ENCODE results near the gene GRM3.

GRM3 gene

DNA sequence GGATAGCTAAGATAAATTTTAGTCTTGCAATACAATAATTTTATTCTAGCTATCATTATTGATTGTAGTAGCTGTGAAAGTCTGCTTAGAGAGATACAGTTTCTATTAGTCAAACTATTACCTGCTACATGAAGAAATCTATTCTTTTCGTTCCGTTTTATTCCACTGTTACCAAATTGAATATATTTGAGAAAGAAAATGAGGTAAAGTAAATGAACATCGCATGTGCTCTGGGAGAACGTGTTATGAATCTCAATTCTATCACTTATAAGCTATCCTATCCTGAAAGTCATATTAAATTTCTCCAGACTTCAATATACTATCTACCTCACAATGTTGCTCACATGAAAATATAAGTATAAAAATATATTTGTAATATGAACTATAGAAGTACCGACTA, 21.3 kb downstream of the GRM3 start:
- H3K27me3 Mint-ChIP-seq: no peaks in the 10 kb centered on the region
- no peak overlapping the region for H3K27ac Mint-ChIP-seq
- no peaks in the 10 kb centered on the region for H3K9me3 Mint-ChIP-seq

DNA sequence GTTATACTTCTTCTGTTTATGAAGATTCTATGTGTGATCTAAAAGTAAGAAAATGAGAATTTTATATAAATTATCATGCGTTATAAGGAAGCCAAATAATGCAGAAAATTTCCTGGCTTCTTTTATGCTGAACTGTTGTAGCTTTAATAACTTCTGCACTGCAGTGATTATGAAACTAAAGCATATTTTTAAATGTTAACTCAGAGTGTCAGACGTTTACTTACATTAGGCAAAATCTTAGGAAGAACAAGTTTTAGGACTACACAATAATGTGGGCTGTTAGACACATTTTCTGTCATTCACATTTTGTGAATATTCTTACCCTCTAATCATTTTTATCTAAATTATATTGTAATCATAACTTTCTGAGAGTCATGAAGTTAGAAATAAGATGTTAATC, 22.0 kb downstream of the GRM3 start:
- H3K27ac Mint-ChIP-seq: no peak overlapping the region
- H3K36me3 Mint-ChIP-seq: no peaks in the 10 kb centered on the region
- no peaks in the 10 kb centered on the region for H3K4me1 Mint-ChIP-seq
- H3K4me3 Mint-ChIP-seq: no peak overlapping the region
- H3K27me3 Mint-ChIP-seq: no peaks in the 10 kb centered on the region
- no peaks in the 10 kb centered on the region for H3K9me3 Mint-ChIP-seq

More for the DNA sequence above, 21.3 kb downstream of the GRM3 start:
- Mint-ChIP-seq H3K36me3 (no peaks in the 10 kb centered on the region), H3K4me1 (no peaks in the 10 kb centered on the region), H3K4me3 (no peak overlapping the region)

- H3K9me3 Mint-ChIP-seq: no peaks in the 10 kb centered on the region
- no peaks in the 10 kb centered on the region for H3K36me3 Mint-ChIP-seq
- no peaks in the 10 kb centered on the region for H3K4me1 Mint-ChIP-seq
- no peak overlapping the region for H3K27ac Mint-ChIP-seq
- no peaks in the 10 kb centered on the region for H3K27me3 Mint-ChIP-seq
- H3K4me3 Mint-ChIP-seq: no peak overlapping the region
Measured at GRCh38 chr7:86667732-86668131, 24.0 kb downstream of the GRM3 start.

- Mint-ChIP-seq H3K27ac (no peak overlapping the region), H3K36me3 (no peaks in the 10 kb centered on the region), H3K4me3 (no peak overlapping the region), H3K4me1 (no peaks in the 10 kb centered on the region), H3K27me3 (no peaks in the 10 kb centered on the region), H3K9me3 (no peaks in the 10 kb centered on the region)
Measured at GRCh38 chr7:86668315-86668714, 24.6 kb downstream of the GRM3 start.

GRCh38 chr7:86687831-86688230, 44.1 kb downstream of the GRM3 start:
- Mint-ChIP-seq H3K4me3 (no peak overlapping the region), H3K27ac (no peak overlapping the region), H3K36me3 (no peaks in the 10 kb centered on the region), H3K9me3 (no peaks in the 10 kb centered on the region), H3K27me3 (no peaks in the 10 kb centered on the region), H3K4me1 (no peaks in the 10 kb centered on the region)

DNA sequence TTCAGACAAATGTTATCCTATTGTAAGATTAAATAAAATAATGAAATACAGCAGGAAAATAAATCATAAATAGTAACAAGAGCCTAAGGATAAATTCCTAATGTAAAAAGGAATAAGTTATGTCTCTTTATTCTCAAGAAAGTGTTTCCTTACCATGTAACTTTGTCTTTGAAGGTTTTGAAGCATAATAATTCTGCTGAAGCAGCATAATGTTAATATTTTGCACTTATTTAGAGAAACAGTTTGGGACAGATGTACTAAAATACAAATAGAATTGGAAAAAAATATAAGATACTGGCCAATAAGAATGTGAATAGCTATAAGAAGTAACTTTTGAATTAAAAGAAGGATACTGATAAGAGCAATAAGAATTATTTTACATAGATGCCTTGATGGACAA, 45.7 kb downstream of the GRM3 start:
- H3K9me3 Mint-ChIP-seq: no peaks in the 10 kb centered on the region
- H3K4me3 Mint-ChIP-seq: no peak overlapping the region
- no peaks in the 10 kb centered on the region for H3K27me3 Mint-ChIP-seq
- no peaks in the 10 kb centered on the region for H3K36me3 Mint-ChIP-seq
- no peaks in the 10 kb centered on the region for H3K4me1 Mint-ChIP-seq
- no peak overlapping the region for H3K27ac Mint-ChIP-seq

DNA sequence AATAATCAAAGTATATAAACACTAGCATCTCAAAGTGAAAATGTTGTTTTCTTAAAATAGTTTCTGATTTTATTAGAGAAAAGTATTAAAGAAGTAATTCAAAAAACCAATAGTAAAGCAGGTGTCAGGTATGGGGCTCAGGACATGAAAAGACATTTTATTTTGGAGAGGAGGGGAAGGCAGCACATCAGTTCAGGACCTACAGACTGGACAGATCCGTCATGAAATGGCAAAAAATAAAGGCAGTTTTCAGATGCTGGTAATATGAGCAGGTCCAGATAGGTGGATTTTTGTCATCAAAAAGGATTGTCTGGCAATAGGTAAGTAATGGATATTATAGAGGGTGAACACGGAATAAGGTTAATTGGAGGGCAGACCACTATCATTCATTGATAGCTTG, 49.0 kb downstream of the GRM3 start:
- no peak overlapping the region for H3K4me3 Mint-ChIP-seq
- H3K9me3 Mint-ChIP-seq: no peaks in the 10 kb centered on the region
- no peak overlapping the region for H3K27ac Mint-ChIP-seq
- H3K27me3 Mint-ChIP-seq: no peaks in the 10 kb centered on the region
- no peaks in the 10 kb centered on the region for H3K36me3 Mint-ChIP-seq
- no peaks in the 10 kb centered on the region for H3K4me1 Mint-ChIP-seq

GRCh38 chr7:86706406-86706805, 62.7 kb downstream of the GRM3 start:
- no peaks in the 10 kb centered on the region for H3K9me3 Mint-ChIP-seq
- no peaks in the 10 kb centered on the region for H3K27me3 Mint-ChIP-seq
- no peak overlapping the region for H3K27ac Mint-ChIP-seq
- no peaks in the 10 kb centered on the region for H3K4me1 Mint-ChIP-seq
- no peak overlapping the region for H3K4me3 Mint-ChIP-seq
- H3K36me3 Mint-ChIP-seq: no peaks in the 10 kb centered on the region

DNA sequence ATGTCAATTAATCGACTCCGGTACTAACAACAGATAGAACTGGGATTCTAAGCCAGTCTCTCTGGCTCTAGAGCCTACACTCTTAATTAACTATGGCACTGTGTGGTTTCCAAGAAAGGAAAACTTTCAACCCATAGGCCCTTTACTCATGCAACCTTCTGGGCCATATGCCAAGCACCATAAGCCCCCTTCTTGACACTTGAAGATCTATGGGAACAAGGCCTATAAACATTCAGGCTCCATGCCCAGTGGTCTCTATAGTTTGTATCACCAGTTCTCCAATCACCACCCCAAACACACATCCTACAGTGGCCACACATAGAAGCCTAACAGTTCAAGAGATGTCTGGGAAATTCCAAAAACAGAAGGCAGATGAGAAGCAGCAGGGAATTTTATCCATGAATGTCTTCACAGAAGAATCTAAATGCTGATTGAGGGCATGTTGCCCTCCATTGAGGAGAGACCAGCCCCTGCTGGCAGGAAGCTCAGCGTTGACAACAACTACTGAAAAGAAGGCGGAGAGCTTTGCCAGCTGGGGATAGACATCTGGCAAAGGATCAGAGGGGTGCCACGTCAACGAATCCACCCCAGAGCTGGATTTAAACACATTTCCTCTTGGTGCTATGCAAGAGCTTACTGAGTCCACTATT, 64.4 kb downstream of the GRM3 start:
- H3K27me3 Mint-ChIP-seq: no peaks in the 10 kb centered on the region
- no peaks in the 10 kb centered on the region for H3K9me3 Mint-ChIP-seq
- H3K36me3 Mint-ChIP-seq: no peaks in the 10 kb centered on the region
- H3K27ac Mint-ChIP-seq: no peak overlapping the region
- H3K4me1 Mint-ChIP-seq: no peaks in the 10 kb centered on the region
- H3K4me3 Mint-ChIP-seq: no peak overlapping the region

DNA sequence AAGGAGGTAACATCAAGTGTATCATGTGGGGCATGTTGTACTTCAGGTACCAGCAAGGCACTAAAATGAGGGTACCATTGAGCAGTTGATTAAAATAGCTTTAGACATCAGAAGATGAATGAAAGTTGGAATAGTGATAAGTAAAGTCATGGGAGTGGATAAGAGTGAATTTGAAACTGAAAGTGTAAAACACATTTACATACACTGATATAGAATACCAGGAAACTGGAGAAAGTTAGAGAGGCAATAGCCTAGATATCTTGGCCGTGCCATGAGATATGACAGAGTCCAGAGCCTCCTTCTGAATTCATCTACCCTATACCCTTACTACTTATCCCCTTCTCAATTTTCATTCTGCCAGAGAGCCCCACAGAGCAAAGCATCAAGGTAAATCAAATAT, 76.6 kb downstream of the GRM3 start:
- no peaks in the 10 kb centered on the region for H3K36me3 Mint-ChIP-seq
- peaks cover 5% of the 10 kb centered on the region for H3K9me3 Mint-ChIP-seq
- no peak overlapping the region for H3K4me3 Mint-ChIP-seq
- no peaks in the 10 kb centered on the region for H3K4me1 Mint-ChIP-seq
- H3K27ac Mint-ChIP-seq: no peak overlapping the region
- H3K27me3 Mint-ChIP-seq: peaks cover 1% of the 10 kb centered on the region

DNA sequence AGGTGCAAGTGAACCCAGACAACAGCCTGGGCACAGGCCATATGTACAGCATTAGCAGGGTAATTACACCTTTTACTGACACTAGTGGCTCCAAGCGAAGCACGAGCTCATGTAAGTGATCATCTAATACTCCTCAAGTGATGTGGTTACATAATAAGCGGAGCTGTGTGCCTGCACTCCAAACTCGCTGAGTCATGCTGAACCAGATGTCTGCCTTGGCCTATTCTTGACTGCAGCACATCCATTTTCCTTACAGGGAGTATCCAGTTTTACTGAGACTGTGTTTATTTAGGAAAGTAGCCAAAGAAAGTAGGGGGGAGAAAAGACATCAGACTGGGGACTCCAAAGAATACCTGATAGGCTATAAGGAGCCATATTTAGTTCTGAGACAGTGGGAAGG, 90.1 kb downstream of the GRM3 start:
- Mint-ChIP-seq H3K4me1 (no peaks in the 10 kb centered on the region), H3K4me3 (no peak overlapping the region), H3K27ac (no peak overlapping the region), H3K9me3 (peaks cover 14% of the 10 kb centered on the region), H3K36me3 (no peaks in the 10 kb centered on the region), H3K27me3 (no peaks in the 10 kb centered on the region)

DNA sequence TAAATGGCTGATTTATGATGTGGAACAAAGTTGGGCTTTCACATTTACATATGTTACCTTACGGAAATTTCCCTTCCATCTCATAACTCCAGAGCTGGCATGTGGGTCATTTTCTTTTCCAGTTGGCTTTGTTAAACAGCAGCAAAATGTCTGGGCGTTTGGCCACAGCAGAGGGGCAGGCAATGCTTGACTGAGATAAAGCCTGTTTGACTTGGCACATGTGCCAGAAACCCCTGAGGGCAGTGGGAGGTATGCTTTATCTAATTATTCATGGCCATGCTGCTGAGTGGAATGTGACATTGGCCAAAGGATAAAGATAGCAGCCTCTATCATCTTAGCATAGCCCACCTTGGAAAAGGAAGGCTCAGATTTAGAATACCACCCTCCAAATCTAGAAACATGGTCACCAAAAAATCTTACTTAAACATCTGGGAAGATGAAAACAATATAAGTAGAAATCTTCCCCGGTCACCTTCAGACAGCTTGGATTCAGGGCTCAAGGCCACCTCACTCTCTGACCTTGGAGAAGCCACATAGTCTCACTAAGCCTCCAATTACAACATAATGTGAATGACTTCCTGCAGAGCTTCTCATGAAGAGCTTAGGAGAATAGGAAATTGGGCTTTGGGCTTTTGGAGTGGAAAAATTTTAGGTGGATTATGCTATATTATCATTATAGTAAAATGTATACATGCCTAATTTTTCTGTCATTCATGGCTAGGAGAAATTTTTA, 101.5 kb downstream of the GRM3 start:
- Mint-ChIP-seq H3K4me3 (no peak overlapping the region), H3K9me3 (no peaks in the 10 kb centered on the region), H3K27me3 (no peaks in the 10 kb centered on the region), H3K36me3 (no peaks in the 10 kb centered on the region), H3K27ac (no peak overlapping the region), H3K4me1 (no peaks in the 10 kb centered on the region)

DNA sequence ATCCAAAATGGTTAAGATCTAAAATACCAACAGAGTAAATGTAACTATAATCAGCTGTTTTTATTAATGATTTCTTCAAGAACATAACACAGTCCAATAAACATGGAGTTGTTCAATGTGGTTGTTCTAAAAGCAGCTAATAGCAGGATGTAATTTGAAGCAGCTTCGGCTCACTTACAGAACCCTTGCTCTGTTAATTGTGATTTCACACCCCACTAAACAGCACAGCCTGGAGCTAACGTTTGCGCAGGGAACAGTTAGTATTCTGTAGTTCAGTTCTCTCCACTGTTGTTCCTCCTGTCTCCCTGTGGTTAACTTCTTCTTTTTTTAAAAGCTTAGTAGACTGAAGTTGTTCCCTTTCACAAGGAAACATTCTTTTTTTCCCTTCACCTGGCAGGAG, 104.0 kb downstream of the GRM3 start:
- no peak overlapping the region for H3K4me3 Mint-ChIP-seq
- H3K36me3 Mint-ChIP-seq: no peaks in the 10 kb centered on the region
- H3K27ac Mint-ChIP-seq: no peak overlapping the region
- no peaks in the 10 kb centered on the region for H3K4me1 Mint-ChIP-seq
- no peaks in the 10 kb centered on the region for H3K27me3 Mint-ChIP-seq
- no peaks in the 10 kb centered on the region for H3K9me3 Mint-ChIP-seq

DNA sequence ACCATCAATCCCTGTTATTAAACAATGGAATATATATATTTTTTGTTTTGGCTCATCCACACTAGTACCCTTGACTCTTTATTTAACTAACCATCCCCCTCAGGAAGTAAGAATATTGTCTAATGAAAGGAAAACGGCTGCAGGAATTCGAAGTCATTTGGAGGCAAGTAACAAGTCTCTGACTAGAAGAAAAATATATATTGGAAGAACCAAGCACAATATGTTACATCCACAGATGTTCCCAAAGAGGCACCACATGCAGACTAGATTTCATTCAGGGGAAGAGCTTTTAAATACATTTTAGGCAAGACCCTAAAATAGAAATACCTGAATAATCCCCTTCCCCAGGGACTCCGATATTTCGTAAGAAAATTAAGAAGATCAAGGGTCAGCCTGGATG, 104.5 kb downstream of the GRM3 start:
- Mint-ChIP-seq H3K4me3 (no peak overlapping the region), H3K9me3 (no peaks in the 10 kb centered on the region), H3K27me3 (no peaks in the 10 kb centered on the region), H3K4me1 (no peaks in the 10 kb centered on the region), H3K36me3 (no peaks in the 10 kb centered on the region), H3K27ac (no peak overlapping the region)

GRCh38 chr7:86748843-86749719, 105.4 kb downstream of the GRM3 start:
- no peaks in the 10 kb centered on the region for H3K9me3 Mint-ChIP-seq
- no peak overlapping the region for H3K4me3 Mint-ChIP-seq
- no peaks in the 10 kb centered on the region for H3K36me3 Mint-ChIP-seq
- H3K4me1 Mint-ChIP-seq: no peaks in the 10 kb centered on the region
- no peak overlapping the region for H3K27ac Mint-ChIP-seq
- no peaks in the 10 kb centered on the region for H3K27me3 Mint-ChIP-seq
